ENCODE results near the gene TTLL12. TPM values are rescaled to one million over a fixed set of nuclear protein-coding genes. Genes with fewer than 3 reads are reported as not detected.

Gene TTLL12
- polyA plus RNA-seq, 1 donor (not counting 4 experiments of a cell fraction or from before 2014, with no cell fraction given), result 22.1 TPM

DNA sequence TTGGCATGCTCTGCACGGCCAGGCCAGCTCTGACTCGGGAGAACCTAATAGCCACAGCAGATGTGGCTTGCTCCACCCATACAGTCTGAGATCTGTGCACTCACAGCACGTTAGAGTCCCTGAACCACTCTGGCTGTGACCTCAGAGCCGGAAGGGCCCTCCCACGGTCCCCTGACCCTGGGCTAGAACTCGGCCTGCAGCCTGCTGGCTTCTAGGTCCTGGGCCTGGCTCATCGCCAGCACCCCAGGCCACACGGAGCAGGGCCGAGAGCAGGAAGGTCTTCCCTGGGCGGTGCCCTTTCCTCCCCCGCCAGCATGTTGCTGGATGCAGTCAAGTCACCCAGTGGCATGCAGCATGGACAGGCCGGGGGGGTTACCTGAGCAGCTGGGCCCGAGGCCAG lies 35.3 kb upstream of the TTLL12 start:
- H2AFZ ChIP-seq (ENCODE audit: control insufficient read depth, low read length), result no peak overlapping the region
- DNase-seq (ENCODE audit: low read depth, low spot score) (no peak), FAIRE-seq (no peak)
- H4K20me1 ChIP-seq (ENCODE audit: control insufficient read depth, extremely low read depth, insufficient read depth, low read length), result no peaks in the 10 kb centered on the region
- no peak overlapping the region for H3K4me3 ChIP-seq (ENCODE audit: control insufficient read depth in 2 of 3, extremely low read depth in 1 of 3, insufficient read depth in 2 of 3, low read depth in 1 of 3, low read length in 3 of 3)
- no peak overlapping the region for H3K4me2 ChIP-seq (ENCODE audit: control insufficient read depth, extremely low read depth, insufficient read depth, low read depth, low read length)
- no peaks in the 10 kb centered on the region for H3K9me1 ChIP-seq (ENCODE audit: control insufficient read depth, extremely low read depth, insufficient read depth, low read length)
- dilution Hi-C loops (cut with MboI; ENCODE audit: extremely low pct_ligation_motif_present, low sequenced_read_pairs), result no loop called here
- no peaks in the 10 kb centered on the region for H3K79me2 ChIP-seq (ENCODE audit: control insufficient read depth, insufficient read depth, low read length)
- H3K27ac ChIP-seq (ENCODE audit: control insufficient read depth, insufficient read depth, low read length), result no peak overlapping the region
- no peak overlapping the region for H3K9ac ChIP-seq (ENCODE audit: control insufficient read depth, extremely low read depth, insufficient read depth, low read length)
- H3K4me1 ChIP-seq (ENCODE audit: control insufficient read depth, extremely low read depth, insufficient read depth, low read length), result no peaks in the 10 kb centered on the region
- TF ChIP-seq, protein P1, sequence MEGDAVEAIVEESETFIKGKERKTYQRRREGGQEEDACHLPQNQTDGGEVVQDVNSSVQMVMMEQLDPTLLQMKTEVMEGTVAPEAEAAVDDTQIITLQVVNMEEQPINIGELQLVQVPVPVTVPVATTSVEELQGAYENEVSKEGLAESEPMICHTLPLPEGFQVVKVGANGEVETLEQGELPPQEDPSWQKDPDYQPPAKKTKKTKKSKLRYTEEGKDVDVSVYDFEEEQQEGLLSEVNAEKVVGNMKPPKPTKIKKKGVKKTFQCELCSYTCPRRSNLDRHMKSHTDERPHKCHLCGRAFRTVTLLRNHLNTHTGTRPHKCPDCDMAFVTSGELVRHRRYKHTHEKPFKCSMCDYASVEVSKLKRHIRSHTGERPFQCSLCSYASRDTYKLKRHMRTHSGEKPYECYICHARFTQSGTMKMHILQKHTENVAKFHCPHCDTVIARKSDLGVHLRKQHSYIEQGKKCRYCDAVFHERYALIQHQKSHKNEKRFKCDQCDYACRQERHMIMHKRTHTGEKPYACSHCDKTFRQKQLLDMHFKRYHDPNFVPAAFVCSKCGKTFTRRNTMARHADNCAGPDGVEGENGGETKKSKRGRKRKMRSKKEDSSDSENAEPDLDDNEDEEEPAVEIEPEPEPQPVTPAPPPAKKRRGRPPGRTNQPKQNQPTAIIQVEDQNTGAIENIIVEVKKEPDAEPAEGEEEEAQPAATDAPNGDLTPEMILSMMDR (optimal IDR thresholded peaks at IDR 0.05 in 1 of 3, IDR thresholded peaks at IDR 0.05 in 1 of 3, conservative IDR thresholded peaks at IDR 0.05 in 1 of 3; ENCODE audit: extremely low read depth in 1 of 3, insufficient read depth in 2 of 3, low read length in 3 of 3), result no peak
- peaks cover 28% of the 10 kb centered on the region for H3K27me3 ChIP-seq (ENCODE audit: control insufficient read depth, extremely low read depth, insufficient read depth, low read length)
- no peaks in the 10 kb centered on the region for H3K36me3 ChIP-seq (ENCODE audit: control insufficient read depth in 2 of 2, extremely low read depth in 1 of 2, insufficient read depth in 2 of 2, low read length in 2 of 2)
- no peaks in the 10 kb centered on the region for H3K9me3 ChIP-seq (ENCODE audit: control insufficient read depth, low read depth, low read length)

DNA sequence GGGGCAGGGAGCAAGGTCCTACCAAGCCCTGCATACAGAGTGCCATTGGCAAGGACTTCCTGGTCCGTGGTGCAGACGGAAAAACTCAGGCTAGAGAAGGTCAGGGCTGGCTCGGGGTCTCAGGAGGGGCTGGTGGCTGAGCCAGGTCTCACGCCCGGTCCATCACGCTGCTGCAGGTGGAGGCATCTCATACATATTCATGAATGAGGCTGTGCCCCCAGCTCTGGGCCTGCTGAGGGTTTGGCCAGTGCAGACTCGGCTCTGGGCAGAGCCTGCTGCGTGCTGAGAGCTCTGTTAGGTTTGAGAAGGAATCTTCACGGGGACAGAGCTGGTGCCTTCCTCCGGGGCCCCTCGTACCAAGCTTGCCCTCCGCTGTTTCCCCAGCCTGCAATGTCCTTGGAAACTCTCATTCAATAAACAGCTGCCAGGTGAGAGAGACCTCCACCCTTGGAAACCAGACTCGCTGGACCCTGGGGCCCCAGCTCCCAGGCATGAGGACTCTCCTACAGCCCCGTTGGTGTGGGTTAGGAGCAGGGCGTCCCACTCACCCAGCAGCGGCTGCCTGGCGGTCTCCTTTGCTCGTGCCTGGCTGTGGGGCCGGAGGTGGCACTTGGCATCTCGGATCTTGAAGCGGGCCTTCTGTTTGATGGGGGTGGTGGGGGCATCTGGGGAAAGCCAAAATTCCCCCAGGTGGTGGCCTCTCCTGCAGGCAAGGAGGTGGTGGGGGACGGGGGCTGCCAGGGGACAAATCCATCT lies 33.9 kb upstream of the TTLL12 start:
- DNase-seq (ENCODE audit: low read depth, low spot score) (no peak), FAIRE-seq (no peak)
- no peaks in the 10 kb centered on the region for H3K79me2 ChIP-seq (ENCODE audit: control insufficient read depth, insufficient read depth, low read length)
- dilution Hi-C loops (cut with MboI; ENCODE audit: extremely low pct_ligation_motif_present, low sequenced_read_pairs), result no loop called here
- no peaks in the 10 kb centered on the region for H3K4me1 ChIP-seq (ENCODE audit: control insufficient read depth, extremely low read depth, insufficient read depth, low read length)
- no peak overlapping the region for H3K4me2 ChIP-seq (ENCODE audit: control insufficient read depth, extremely low read depth, insufficient read depth, low read depth, low read length)
- no peaks in the 10 kb centered on the region for H3K36me3 ChIP-seq (ENCODE audit: control insufficient read depth in 2 of 2, extremely low read depth in 1 of 2, insufficient read depth in 2 of 2, low read length in 2 of 2)
- no peaks in the 10 kb centered on the region for H3K9me3 ChIP-seq (ENCODE audit: control insufficient read depth, low read depth, low read length)
- no peak overlapping the region for H3K27ac ChIP-seq (ENCODE audit: control insufficient read depth, insufficient read depth, low read length)
- H3K27me3 ChIP-seq (ENCODE audit: control insufficient read depth, extremely low read depth, insufficient read depth, low read length), result peaks cover 28% of the 10 kb centered on the region
- H3K9ac ChIP-seq (ENCODE audit: control insufficient read depth, extremely low read depth, insufficient read depth, low read length), result no peak overlapping the region
- no peaks in the 10 kb centered on the region for H3K9me1 ChIP-seq (ENCODE audit: control insufficient read depth, extremely low read depth, insufficient read depth, low read length)
- H3K4me3 ChIP-seq (ENCODE audit: control insufficient read depth in 2 of 3, extremely low read depth in 1 of 3, insufficient read depth in 2 of 3, low read depth in 1 of 3, low read length in 3 of 3), result no peak overlapping the region
- H2AFZ ChIP-seq (ENCODE audit: control insufficient read depth, low read length), result no peak overlapping the region
- TF ChIP-seq, protein P1 (optimal IDR thresholded peaks at IDR 0.05 in 1 of 3, IDR thresholded peaks at IDR 0.05 in 1 of 3, conservative IDR thresholded peaks at IDR 0.05 in 1 of 3; ENCODE audit: extremely low read depth in 1 of 3, insufficient read depth in 2 of 3, low read length in 3 of 3), result no peak
- no peak for TF ChIP-seq EZH2 (IDR thresholded peaks at IDR 0.05; ENCODE audit: low read length)
- H4K20me1 ChIP-seq (ENCODE audit: control insufficient read depth, extremely low read depth, insufficient read depth, low read length), result no peaks in the 10 kb centered on the region

All from keratinocyte (primary cell).